ENCODE results near the gene SYP. TPM values are rescaled to one million over a fixed set of nuclear protein-coding genes. Genes with fewer than 3 reads are reported as not detected.
"Not testable (repeated sequence)": the region's sequence is repeated elsewhere in the genome, so short reads cannot be mapped to it uniquely, and the experiment has no call there.

SYP gene
- total and polyA plus RNA-seq, 9 of the 15 experiments (the other 6 are each of a cell fraction or from before 2014, with no cell fraction given), result 0.48 to 5.1 (median 2.6) TPM

- H3K9me3 ChIP-seq (replicated peaks; ENCODE audit: control insufficient read depth, insufficient read depth, low read depth, low read length); DNase-seq (ENCODE audit: extremely low read depth in 1 of 4, low spot score in 3 of 4); CTCF ChIA-PET (ENCODE audit: low intra/inter-chr PET ratio); BruUV-seq (replicated peaks); FAIRE-seq; H4K20me1 ChIP-seq (replicated peaks; ENCODE audit: control insufficient read depth, insufficient read depth, low read length); H3K9me1 ChIP-seq (ENCODE audit: control insufficient read depth, insufficient read depth, low read length); POLR2A ChIA-PET; in situ Hi-C loops (cut with MboI); ATAC-seq; H3K27me3 ChIP-seq (ENCODE audit: control insufficient read depth in 2 of 2, insufficient read depth in 2 of 2, low read length in 2 of 2); H2AFZ ChIP-seq (ENCODE audit: low read depth, low read length): not testable (repeated sequence)
- peak overlapping the region; percentile 57 for H3K4me3 ChIP-seq
- H3K4me1 ChIP-seq (replicated peaks in 1 of 2; ENCODE audit: control insufficient read depth in 2 of 2, insufficient read depth in 2 of 2, low read length in 2 of 2), result peaks cover 40 to 57% of the 10 kb centered on the region in 2 experiments
- TF ChIP-seq ZNF395 (CRISPR knock-in tag; IDR thresholded peaks at IDR 0.05), result 0 out of 2 replicates have a peak, but pooled peaks have one; percentile 25
- H3K4me2 ChIP-seq (ENCODE audit: insufficient read depth, low read length), result peak overlapping the region; percentile 91
- H3K36me3 ChIP-seq (ENCODE audit: control insufficient read depth, insufficient read depth, low read length), result peaks cover 56% of the 10 kb centered on the region; the same call in 2 of the 3 replicates
- H3K79me2 ChIP-seq (ENCODE audit: control insufficient read depth, insufficient read depth, low read length), result peaks cover 30% of the 10 kb centered on the region
- H3K9ac ChIP-seq (ENCODE audit: insufficient read depth in 1 of 2, low read depth in 2 of 2, low read length in 2 of 2), result peak overlapping the region; percentile 67 to 88; a peak in 3 of 4 replicates
- intact Hi-C loops (cut with micrococcal nuclease), result loop anchor here (10.0 kb wide), 2 partner anchors 219 to 369 kb away; partner anchors contain the start of genes HDAC6 and OTUD5
- WGBS (ENCODE audit: insufficient coverage, low coverage, missing lambda C conversion rate), result 78% methylated on average over 7 of the region's 8 CpGs
- H3K27ac ChIP-seq (ENCODE audit: extremely low read depth, low read depth, low read length), result peak overlapping the region; percentile 76
Measured at GRCh38 chrX:49173544-49173943, 26.4 kb downstream of the SYP start.

- H3K36me3 ChIP-seq (ENCODE audit: control insufficient read depth, insufficient read depth, low read length), result peaks cover 44% of the 10 kb centered on the region; the same call in 2 of the 3 replicates
- H3K4me1 ChIP-seq (replicated peaks in 1 of 2; ENCODE audit: control insufficient read depth in 2 of 2, insufficient read depth in 2 of 2, low read length in 2 of 2), result peaks cover 45 to 56% of the 10 kb centered on the region in 2 experiments
- H2AFZ ChIP-seq (ENCODE audit: low read depth, low read length), result no peak overlapping the region; the same call in 1 of the 2 replicates
- ATAC-seq, result peak; percentile 43
- BruUV-seq (replicated peaks), result no TSS peak
- no peaks in the 10 kb centered on the region; the same call in 1 of the 2 replicates for H4K20me1 ChIP-seq (replicated peaks; ENCODE audit: control insufficient read depth, insufficient read depth, low read length)
- peak; percentile 51 to 77 (median 54) for DNase-seq (ENCODE audit: extremely low read depth in 1 of 4, low spot score in 3 of 4)
- ChIA-PET CTCF (ENCODE audit: low intra/inter-chr PET ratio) (no interaction called here), POLR2A (interaction anchor here (0.7 to 1.7 kb wide), 5 partner anchors 12 to 101 kb away, joined by 3 to 5 read pairs (median 3); no protein-coding TSS in a partner anchor)
- H3K9ac ChIP-seq (ENCODE audit: insufficient read depth in 1 of 2, low read depth in 2 of 2, low read length in 2 of 2), result peak overlapping the region; percentile 67 to 91
- H3K9me3 ChIP-seq (replicated peaks; ENCODE audit: control insufficient read depth, insufficient read depth, low read depth, low read length), result no peaks in the 10 kb centered on the region
- H3K27me3 ChIP-seq (ENCODE audit: control insufficient read depth in 2 of 2, insufficient read depth in 2 of 2, low read length in 2 of 2), result no peaks in the 10 kb centered on the region
- FAIRE-seq, result no peak
- peaks cover 33% of the 10 kb centered on the region for H3K79me2 ChIP-seq (ENCODE audit: control insufficient read depth, insufficient read depth, low read length)
- 69% methylated on average over 4 of the region's 37 CpGs for WGBS (ENCODE audit: insufficient coverage, low coverage, missing lambda C conversion rate)
- peak overlapping the region; percentile 91 for H3K4me2 ChIP-seq (ENCODE audit: insufficient read depth, low read length)
- peak overlapping the region; percentile 57 for H3K4me3 ChIP-seq
- intact Hi-C loops (cut with micrococcal nuclease), result loop anchor here (10.0 kb wide), 2 partner anchors 218 to 368 kb away; partner anchors contain the start of genes HDAC6 and OTUD5
- H3K9me1 ChIP-seq (ENCODE audit: control insufficient read depth, insufficient read depth, low read length), result no peaks in the 10 kb centered on the region
- in situ Hi-C loops (cut with MboI), result no loop called here
- peak overlapping the region; percentile 76 for H3K27ac ChIP-seq (ENCODE audit: extremely low read depth, low read depth, low read length)
- TF ChIP-seq POLR2G (IDR thresholded peaks at IDR 0.05; ENCODE audit: low read depth, low read length) (peak; percentile 73), ZBTB7A (IDR thresholded peaks at IDR 0.05; ENCODE audit: borderline replicate concordance, control insufficient read depth, low read depth, low read length) (peak; percentile 30; the same call in 1 of the 2 replicates), TAF7 (tag; IDR thresholded peaks at IDR 0.05) (no peak), RB1 (IDR thresholded peaks at IDR 0.05; ENCODE audit: low read depth) (peak; percentile 32; the same call in 1 of the 2 replicates), VEZF1 (CRISPR knock-in tag; IDR thresholded peaks at IDR 0.05) (peak; percentile 88), RFX1 (IDR thresholded peaks at IDR 0.05) (peak; percentile 72), CCNT2 (IDR thresholded peaks at IDR 0.05; ENCODE audit: borderline replicate concordance, extremely low read depth, insufficient read length, low read depth, low read length) (peak; percentile 55), HDGF (IDR thresholded peaks at IDR 0.05) (no peak), ATF7 (IDR thresholded peaks at IDR 0.05) (no peak)
Measured at GRCh38 chrX:49172280-49172780, 27.7 kb downstream of the SYP start.
